Spleen (tissue), 7 donors: ENCODE data around the gene ARID5A.

ENCODE experiments used
- CTCF ChIP-seq, 11 experiments: fragments of 200-600 bp in 7 of 11; fragments of 450-650 bp in 4 of 11; sonication (generic) in 4 of 11; IDR thresholded peaks in 8 of 11; conservative IDR thresholded peaks in 3 of 11; 1 replicate in 7 of 11; 2 replicates in 4 of 11; pipeline versions ENCODE4 v1.4.0 to v1.8.0; 2016 to 2021; ENCODE audit warnings: antibody characterized with exemption in 11 of 11, inconsistent platforms in 4 of 11, mild to moderate bottlenecking in 1 of 11
- POLR2A ChIP-seq, 3 donors: fragments of 450-650 bp; IDR thresholded peaks; one replicate each; pipeline ENCODE4 v1.5.1; 2017; ENCODE audit warnings: antibody characterized with exemption in 3 of 3, mild to moderate bottlenecking in 1 of 3
- POLR2AphosphoS5 ChIP-seq, 3 donors: sonication (generic); formaldehyde crosslinking; IDR thresholded peaks; one replicate each; pipeline ENCODE4 v1.5.1; 2017; ENCODE audit warnings: antibody characterized with exemption in 3 of 3
- donor health status: DM: no; HTN: no; CAD: no; lungs with moderate emphysema.
- donor health status: DM: no; HTN: no; CAD: no.
- donor health status: DM: no; HTN: no; CAD: no.

GRCh38 chr2:96514521-96514920 is 22.0 kb upstream of the ARID5A start:
- TF ChIP-seq CTCF (IDR thresholded peaks at IDR 0.05 in 8 of 11, conservative IDR thresholded peaks at IDR 0.05 in 3 of 11) (no peak), POLR2AphosphoS5 (IDR thresholded peaks at IDR 0.05) (no peak), POLR2A (IDR thresholded peaks at IDR 0.05) (no peak)
